Mesenchymal stem cell (in vitro differentiated cells and primary cell): Measurements from ENCODE around the gene CATSPERZ.

Experiments used
- DNase-seq: peaks from one replicate; pipeline ENCODE4 v3.0.0-alpha.2; 2013
- H2AFZ ChIP-seq: one replicate; pipeline ENCODE4 v1.6.1; 2013; ENCODE audit warnings: low read depth, mild to moderate bottlenecking, control low read depth, inconsistent platforms, low read length, moderate library complexity
- H2AK5ac ChIP-seq: 2 replicates; pipeline ENCODE4 v1.6.1; 2013; ENCODE audit warnings: low read length, moderate library complexity, mild to moderate bottlenecking, inconsistent platforms; ENCODE audit not compliant: severe bottlenecking
- H2BK120ac ChIP-seq: one replicate; pipeline ENCODE4 v1.6.1; 2013; ENCODE audit warnings: low read depth, mild to moderate bottlenecking, inconsistent platforms, low read length, moderate library complexity
- H2BK12ac ChIP-seq, 2 experiments: one replicate each; pipeline ENCODE4 v1.6.1; 2013; ENCODE audit warnings: inconsistent platforms in 2 of 2, low read length in 2 of 2, mild to moderate bottlenecking in 2 of 2, moderate library complexity in 2 of 2, control low read depth in 1 of 2
- H2BK15ac ChIP-seq: one replicate; pipeline ENCODE4 v1.6.1; 2013; ENCODE audit warnings: mild to moderate bottlenecking, low read depth, inconsistent platforms; ENCODE audit not compliant: poor library complexity, severe bottlenecking
- H2BK5ac ChIP-seq: 2 replicates; pipeline ENCODE4 v1.6.1; 2013; ENCODE audit warnings: low read depth, mild to moderate bottlenecking, low read length, control low read depth, inconsistent platforms; ENCODE audit not compliant: poor library complexity, severe bottlenecking
- H3K14ac ChIP-seq, 2 experiments: one replicate each; pipeline ENCODE4 v1.6.1; 2013; ENCODE audit warnings: inconsistent platforms in 2 of 2, low read length in 2 of 2, control low read depth in 1 of 2, mild to moderate bottlenecking in 1 of 2, moderate library complexity in 1 of 2
- H3K18ac ChIP-seq, 2 experiments: one replicate each; pipeline ENCODE4 v1.6.1; 2013; ENCODE audit warnings: inconsistent platforms in 2 of 2, low read length in 2 of 2, control low read depth in 1 of 2, low read depth in 1 of 2, mild to moderate bottlenecking in 1 of 2
- H3K23ac ChIP-seq, 2 experiments: one replicate each; pipeline ENCODE4 v1.6.1; 2013; ENCODE audit warnings: inconsistent platforms in 2 of 2, low read length in 2 of 2, mild to moderate bottlenecking in 2 of 2, moderate library complexity in 2 of 2, control low read depth in 1 of 2
- H3K27ac ChIP-seq: 2 replicates; pipeline ENCODE4 v1.5.1; 2013; ENCODE audit warnings: mild to moderate bottlenecking, moderate library complexity, low read length, control low read depth, inconsistent platforms; ENCODE audit not compliant: poor library complexity, severe bottlenecking
- H3K27me3 ChIP-seq, 2 experiments: 2 replicates each; pipeline versions ENCODE4 v1.6.1 to v1.7.0; 2013; ENCODE audit warnings: low read length in 2 of 2, mild to moderate bottlenecking in 2 of 2, moderate library complexity in 2 of 2, control low read depth in 1 of 2, inconsistent platforms in 1 of 2; ENCODE audit not compliant: control insufficient read depth in 1 of 2, insufficient read depth in 1 of 2
- H3K36me3 ChIP-seq, 2 experiments: 2 replicates each; pipeline versions ENCODE4 v1.6.1 to v1.7.0; 2013; ENCODE audit warnings: low read length in 2 of 2, control low read depth in 1 of 2, inconsistent platforms in 1 of 2, low read depth in 1 of 2, mild to moderate bottlenecking in 1 of 2; ENCODE audit not compliant: insufficient read depth in 2 of 2, control insufficient read depth in 1 of 2
- H3K4ac ChIP-seq, 2 experiments: one replicate each; pipeline ENCODE4 v1.6.1; 2013; ENCODE audit warnings: inconsistent platforms in 2 of 2, low read length in 2 of 2, mild to moderate bottlenecking in 2 of 2, moderate library complexity in 2 of 2, control low read depth in 1 of 2, low read depth in 1 of 2
- H3K4me1 ChIP-seq: 2 replicates; pipeline ENCODE4 v1.6.1; 2013; ENCODE audit warnings: low read depth, low read length, control low read depth; ENCODE audit not compliant: control insufficient read depth, insufficient read depth
- H3K4me2 ChIP-seq: 2 replicates; pipeline ENCODE4 v1.6.1; 2013; ENCODE audit warnings: low read length, mild to moderate bottlenecking, inconsistent platforms; ENCODE audit not compliant: poor library complexity, severe bottlenecking
- H3K4me3 ChIP-seq, 2 experiments: 2 replicates each; pipeline versions ENCODE4 v1.5.1 to v1.7.0; 2013; ENCODE audit warnings: low read length in 2 of 2, mild to moderate bottlenecking in 2 of 2, control low read depth in 1 of 2, low read depth in 1 of 2; ENCODE audit not compliant: insufficient read depth in 1 of 2
- H3K79me1 ChIP-seq: replicated peaks from 2 replicates; pipeline ENCODE4 v1.6.1; 2013; ENCODE audit warnings: mild to moderate bottlenecking, control low read depth, low read length, inconsistent platforms; ENCODE audit not compliant: poor library complexity, severe bottlenecking
- H3K9ac ChIP-seq: 2 replicates; pipeline ENCODE4 v1.7.0; 2013; ENCODE audit warnings: mild to moderate bottlenecking, low read length, moderate library complexity
- H3K9me3 ChIP-seq: 2 replicates; pipeline ENCODE4 v1.7.0; 2013; ENCODE audit warnings: mild to moderate bottlenecking, low read length; ENCODE audit not compliant: control insufficient read depth
- H4K8ac ChIP-seq: one replicate; pipeline ENCODE4 v1.6.1; 2013; ENCODE audit warnings: inconsistent platforms, mild to moderate bottlenecking, low read length, moderate library complexity
- H4K91ac ChIP-seq: one replicate; pipeline ENCODE4 v1.6.1; 2013; ENCODE audit warnings: mild to moderate bottlenecking, low read length, inconsistent platforms
- WGBS: methylation state at CpG from one replicate; pipeline ENCODE4 v1.1.7; 2013; ENCODE audit warnings: mixed read lengths; 5-methylcytosine and 5-hydroxymethylcytosine counted together

Gene CATSPERZ

DNA sequence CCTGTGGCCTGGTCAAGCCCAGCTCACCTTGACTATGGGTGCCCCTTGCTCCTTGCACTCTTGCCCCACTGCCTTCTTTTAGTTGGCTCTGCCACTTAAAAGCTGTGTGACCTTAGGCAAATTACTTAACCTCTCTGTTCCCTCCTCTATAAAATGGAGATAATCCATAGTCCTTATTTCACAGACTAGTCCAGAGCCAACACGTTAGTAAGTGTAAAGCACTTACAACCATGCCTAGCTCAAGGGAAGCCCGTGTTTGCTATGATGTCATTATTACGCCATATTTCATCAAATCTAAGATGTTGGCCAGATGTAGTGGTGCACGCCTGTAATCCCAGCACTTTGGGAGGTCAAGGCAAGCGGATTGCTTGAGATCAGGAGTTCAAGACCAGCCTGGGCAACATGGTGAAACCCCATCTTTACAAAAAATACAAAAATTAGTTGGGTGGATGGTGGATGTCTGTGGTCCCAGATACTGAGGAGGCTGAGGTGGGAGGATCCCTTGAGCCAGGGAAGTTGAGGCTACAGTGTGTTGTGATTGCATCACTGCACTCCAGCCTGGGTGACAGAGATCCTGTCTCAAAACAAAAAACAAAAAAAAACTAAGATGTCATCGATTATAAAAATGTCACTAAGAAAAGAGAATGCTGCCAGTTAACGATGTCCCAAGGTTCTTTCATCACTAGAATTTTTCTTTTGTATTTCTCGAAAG lies 37.5 kb downstream of the CATSPERZ start:
- Histone ChIP-seq H2BK15ac (no peak overlapping the region), H3K79me1 (no peaks in the 10 kb centered on the region), H3K36me3 (no peaks in the 10 kb centered on the region), H2AK5ac (no peak overlapping the region), H2BK120ac (no peak overlapping the region), H3K4me3 (no peak overlapping the region), H3K14ac (no peak overlapping the region), H3K27ac (no peak overlapping the region), H2AFZ (no peak overlapping the region), H3K9ac (no peak overlapping the region), H3K23ac (no peak overlapping the region), H2BK12ac (no peak overlapping the region), H3K4ac (no peak overlapping the region), H2BK5ac (no peak overlapping the region), H3K27me3 (peaks cover 0 to 13% of the 10 kb centered on the region in 2 experiments), H4K8ac (peak overlapping the region; percentile 16), H3K4me1 (peaks cover 19% of the 10 kb centered on the region), H4K91ac (no peak overlapping the region), H3K18ac (no peak overlapping the region), H3K4me2 (no peak overlapping the region), H3K9me3 (no peaks in the 10 kb centered on the region)
- 90% methylated on average over 7 of the region's 8 CpGs for WGBS
- no peak for DNase-seq

- Histone ChIP-seq H2AFZ (no peak overlapping the region), H4K91ac (no peak overlapping the region), H3K27ac (no peak overlapping the region), H3K79me1 (no peaks in the 10 kb centered on the region), H3K4ac (no peak overlapping the region), H2BK15ac (no peak overlapping the region), H3K9ac (no peak overlapping the region), H3K9me3 (no peaks in the 10 kb centered on the region), H3K23ac (no peak overlapping the region), H2AK5ac (peak overlapping the region; percentile 47), H4K8ac (no peak overlapping the region), H2BK120ac (no peak overlapping the region), H3K14ac (no peak overlapping the region), H3K4me3 (no peak overlapping the region), H3K36me3 (no peaks in the 10 kb centered on the region), H2BK12ac (no peak overlapping the region), H3K18ac (no peak overlapping the region), H3K27me3 (peaks cover 0 to 13% of the 10 kb centered on the region in 2 experiments), H3K4me1 (peaks cover 24% of the 10 kb centered on the region), H3K4me2 (no peak overlapping the region), H2BK5ac (no peak overlapping the region)
- DNase-seq, result no peak
- WGBS, result 91% methylated on average over 8 of the region's 8 CpGs
Measured at GRCh38 chr11:64338716-64339115, 38.6 kb downstream of the CATSPERZ start.

DNA sequence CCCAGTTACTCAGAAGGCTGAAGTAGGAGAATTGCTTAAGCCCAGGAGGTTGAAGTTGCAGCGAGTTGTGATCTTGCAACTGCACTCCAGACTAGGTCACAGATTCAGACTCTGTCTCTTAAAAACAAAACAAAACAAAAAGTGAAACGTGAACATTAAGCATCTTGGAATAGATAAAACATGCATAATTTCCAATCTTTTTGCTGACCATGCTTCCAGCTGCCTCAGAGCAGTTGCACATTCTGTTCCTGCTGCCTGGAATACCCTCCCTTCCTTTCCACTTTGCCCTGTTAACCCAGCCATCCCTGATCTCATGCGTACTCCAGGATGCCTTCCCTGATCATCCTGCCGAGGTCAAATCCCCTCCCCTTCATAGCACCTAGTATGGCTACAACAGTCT lies 39.1 kb downstream of the CATSPERZ start:
- H3K36me3 ChIP-seq, result no peaks in the 10 kb centered on the region
- H3K4ac ChIP-seq, result no peak overlapping the region
- H3K4me1 ChIP-seq, result peaks cover 24% of the 10 kb centered on the region
- H3K27ac ChIP-seq, result no peak overlapping the region
- no peak overlapping the region for H2BK12ac ChIP-seq
- no peak overlapping the region for H4K91ac ChIP-seq
- no peak overlapping the region for H2AFZ ChIP-seq
- DNase-seq, result no peak
- H3K14ac ChIP-seq, result no peak overlapping the region
- H3K23ac ChIP-seq, result no peak overlapping the region
- no peak overlapping the region for H3K4me3 ChIP-seq
- no peak overlapping the region for H2BK5ac ChIP-seq
- H3K9ac ChIP-seq, result no peak overlapping the region
- H3K18ac ChIP-seq, result no peak overlapping the region
- no peaks in the 10 kb centered on the region for H3K9me3 ChIP-seq
- H2AK5ac ChIP-seq, result no peak overlapping the region
- WGBS, result 70% methylated on average over 2 of the region's 4 CpGs
- H2BK120ac ChIP-seq, result no peak overlapping the region
- no peak overlapping the region for H2BK15ac ChIP-seq
- H3K4me2 ChIP-seq, result no peak overlapping the region
- no peaks in the 10 kb centered on the region for H3K79me1 ChIP-seq
- H3K27me3 ChIP-seq, result peaks cover 0 to 13% of the 10 kb centered on the region in 2 experiments
- H4K8ac ChIP-seq, result no peak overlapping the region

DNA sequence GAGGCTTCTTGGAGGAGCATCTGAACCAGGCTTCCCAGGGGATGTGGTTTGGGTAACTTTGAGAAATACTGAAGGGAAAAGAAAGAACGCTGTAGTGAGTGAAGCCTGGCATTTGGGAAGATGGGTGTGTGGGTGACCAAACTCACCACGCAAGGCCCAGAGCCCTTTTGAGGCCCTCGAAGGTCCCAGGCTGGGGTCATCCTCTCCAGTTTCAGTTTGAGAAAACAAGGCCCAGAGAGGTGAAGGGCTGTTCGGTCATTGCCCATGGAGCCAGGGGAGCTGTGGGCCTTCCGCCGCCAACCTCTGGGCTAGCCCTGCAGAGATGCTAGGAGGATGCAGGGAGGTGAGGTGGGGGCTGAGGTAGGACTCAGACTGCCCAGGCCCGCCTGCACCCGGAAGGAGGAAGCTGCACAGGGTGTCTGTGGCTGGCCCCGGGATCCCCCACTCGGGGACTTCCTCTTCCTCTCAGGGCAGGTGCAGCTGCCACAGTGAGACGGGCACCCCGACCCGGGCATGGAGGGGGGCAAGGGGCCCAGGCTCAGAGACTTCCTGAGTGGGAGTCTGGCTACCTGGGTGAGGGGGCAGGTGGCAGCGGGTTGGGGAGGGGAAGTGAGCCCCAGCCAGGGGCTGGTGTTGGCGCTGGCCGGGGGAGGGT lies 39.7 kb downstream of the CATSPERZ start, which contains the start of gene CCDC88B:
Gene CCDC88B, plus strand, starts transcription at position 451 of the 655 bp plus-strand sequence. Its CDS starts 63 bp downstream, at position 514.
- H3K23ac ChIP-seq, result no peak within 1 kb of the TSS
- no peak within 1 kb of the TSS for H2BK5ac ChIP-seq
- DNase-seq, result no peak
- H3K4me2 ChIP-seq, result no peak within 1 kb of the TSS
- H3K4ac ChIP-seq, result no peak within 1 kb of the TSS
- no peaks in the 10 kb centered on the region for H3K9me3 ChIP-seq
- no peak within 1 kb of the TSS for H3K9ac ChIP-seq
- H2BK15ac ChIP-seq, result no peak within 1 kb of the TSS
- WGBS, result 90% methylated on average over 16 of the region's 16 CpGs
- peak within 1 kb of the TSS; percentile 4 for H4K91ac ChIP-seq
- H2BK120ac ChIP-seq, result no peak within 1 kb of the TSS
- H2BK12ac ChIP-seq, result no peak within 1 kb of the TSS
- H3K27ac ChIP-seq, result no peak within 1 kb of the TSS
- peaks cover 21% of the 10 kb centered on the region for H3K4me1 ChIP-seq
- H3K79me1 ChIP-seq, result no peaks in the 10 kb centered on the region
- no peak within 1 kb of the TSS for H3K4me3 ChIP-seq
- H2AK5ac ChIP-seq, result no peak within 1 kb of the TSS
- no peak within 1 kb of the TSS for H4K8ac ChIP-seq
- no peak within 1 kb of the TSS for H2AFZ ChIP-seq
- H3K36me3 ChIP-seq, result no peaks in the 10 kb centered on the region
- H3K27me3 ChIP-seq, result peaks cover 0 to 13% of the 10 kb centered on the region in 2 experiments
- peak within 1 kb of the TSS in 1 of 2 experiments; percentile 14 for H3K18ac ChIP-seq
- H3K14ac ChIP-seq, result no peak within 1 kb of the TSS
